Measurements from ENCODE around the gene BBX.

The BBX gene

GRCh38 chr3:107757140-107757539 is 234.4 kb downstream of the BBX start:
- FAIRE-seq (no peak), DNase-seq (ENCODE audit: insufficient read length, low spot score) (no peak)
- TF ChIP-seq POLR2A (IDR thresholded peaks at IDR 0.05; ENCODE audit: low read depth, low read length), result no peak

DNA sequence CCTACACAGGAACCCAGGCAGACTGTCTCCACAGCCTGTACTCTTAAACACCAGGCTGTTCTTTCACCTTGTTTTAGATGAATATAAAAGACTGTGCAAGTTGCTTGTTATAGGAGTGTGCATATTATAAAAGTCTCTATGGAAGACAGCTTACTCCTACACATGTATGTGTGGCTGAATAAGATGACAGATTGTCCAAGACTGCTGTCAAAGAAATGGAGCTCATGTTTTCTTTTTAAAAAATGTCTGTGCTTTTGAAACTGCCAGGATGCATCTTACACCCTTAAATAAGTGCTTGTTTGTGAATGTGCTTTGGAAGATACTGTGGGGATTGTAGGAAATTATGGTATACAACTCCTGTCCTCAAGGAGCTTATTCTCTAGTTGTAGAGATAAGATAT is 237.4 kb downstream of the BBX start:
- FAIRE-seq (no peak), DNase-seq (ENCODE audit: insufficient read length, low spot score) (no peak)
- TF ChIP-seq POLR2A (IDR thresholded peaks at IDR 0.05; ENCODE audit: low read depth, low read length), result no peak

GRCh38 chr3:107761391-107761790 is 238.6 kb downstream of the BBX start:
- TF ChIP-seq POLR2A (IDR thresholded peaks at IDR 0.05; ENCODE audit: low read depth, low read length), result no peak
- no peak for FAIRE-seq
- DNase-seq (ENCODE audit: insufficient read length, low spot score), result no peak

- no peak for FAIRE-seq
- no peak for DNase-seq (ENCODE audit: insufficient read length, low spot score)
Measured at GRCh38 chr3:107765524-107765923, 242.8 kb downstream of the BBX start.

GRCh38 chr3:107767897-107768605 is 245.3 kb downstream of the BBX start:
- DNase-seq (ENCODE audit: insufficient read length, low spot score) (no peak), FAIRE-seq (no peak)
- no peak for TF ChIP-seq POLR2A (IDR thresholded peaks at IDR 0.05; ENCODE audit: low read depth, low read length)

More at GRCh38 chr3:107765524-107765923, 242.8 kb downstream of the BBX start:
- TF ChIP-seq POLR2A (IDR thresholded peaks at IDR 0.05; ENCODE audit: low read depth, low read length), result no peak

DNA sequence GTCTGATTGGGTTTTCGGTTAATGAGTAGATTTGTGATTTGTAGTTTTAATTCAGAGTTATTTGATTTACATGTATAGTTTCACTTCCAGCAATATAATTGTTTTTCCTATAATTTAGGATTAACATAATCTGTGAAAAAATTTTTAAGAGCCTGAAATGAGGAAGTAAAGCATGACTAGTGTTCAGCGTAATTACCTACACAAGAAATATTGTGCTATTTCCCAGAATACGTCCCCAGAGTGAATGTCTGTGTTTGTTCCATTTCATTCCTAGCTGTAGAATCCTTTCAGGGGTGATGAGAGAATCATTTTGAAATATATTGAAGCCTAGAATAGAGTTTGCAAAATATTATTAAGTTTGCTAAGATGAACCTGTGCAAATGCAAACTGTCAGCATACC is 247.1 kb downstream of the BBX start:
- DNase-seq (ENCODE audit: insufficient read length, low spot score), result no peak
- no peak for FAIRE-seq
- no peak for TF ChIP-seq POLR2A (IDR thresholded peaks at IDR 0.05; ENCODE audit: low read depth, low read length)

DNA sequence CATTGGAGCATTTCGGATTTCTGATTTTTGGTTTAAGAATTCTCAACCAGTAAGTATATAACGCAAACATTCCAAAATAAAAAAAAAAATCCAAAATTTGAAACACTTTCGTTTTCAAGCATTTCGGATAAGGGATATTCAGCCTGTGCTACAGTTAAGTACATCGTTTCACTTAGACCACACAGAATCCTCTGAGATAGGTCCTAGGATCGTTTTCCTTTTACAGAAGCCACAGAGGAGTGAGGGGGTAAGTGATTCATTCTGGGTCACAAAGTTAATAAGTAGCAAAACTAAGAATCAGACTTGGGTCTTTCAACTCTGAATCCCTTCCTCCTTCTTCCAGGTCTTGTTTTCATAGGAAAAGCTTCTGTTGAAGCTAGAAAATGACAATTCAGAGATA is 249.3 kb downstream of the BBX start:
- TF ChIP-seq POLR2A (IDR thresholded peaks at IDR 0.05; ENCODE audit: low read depth, low read length), result no peak
- FAIRE-seq (no peak), DNase-seq (ENCODE audit: insufficient read length, low spot score) (no peak)

DNA sequence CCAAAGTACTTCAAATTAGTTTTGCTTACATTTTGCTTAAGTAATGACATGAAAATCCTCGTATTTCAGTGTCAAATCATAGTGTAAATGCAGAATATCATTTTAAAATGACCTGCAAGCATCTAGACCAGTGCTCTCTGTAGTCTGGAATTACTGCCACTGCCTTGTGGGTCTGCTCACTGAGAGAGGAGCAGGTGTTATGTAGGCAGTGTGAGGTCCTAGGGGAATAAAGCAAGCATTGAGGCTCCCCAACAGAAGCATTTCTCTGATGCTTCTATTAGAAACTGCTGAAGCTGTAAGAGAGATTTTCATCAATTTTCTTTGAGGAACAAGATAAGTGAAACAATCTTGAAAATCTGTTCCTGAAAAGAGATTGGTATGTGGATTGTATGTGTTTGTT is 253.2 kb downstream of the BBX start:
- no peak for FAIRE-seq

GRCh38 chr3:107781253-107781652 is 258.5 kb downstream of the BBX start:
- FAIRE-seq (no peak), DNase-seq (ENCODE audit: insufficient read length, low spot score) (no peak)
- no peak for TF ChIP-seq POLR2A (IDR thresholded peaks at IDR 0.05; ENCODE audit: low read depth, low read length)

More for the DNA sequence above, 253.2 kb downstream of the BBX start:
- no peak for TF ChIP-seq POLR2A (IDR thresholded peaks at IDR 0.05; ENCODE audit: low read depth, low read length)
- DNase-seq (ENCODE audit: insufficient read length, low spot score), result no peak

- FAIRE-seq (no peak), DNase-seq (ENCODE audit: insufficient read length, low spot score) (no peak)
- TF ChIP-seq POLR2A (IDR thresholded peaks at IDR 0.05; ENCODE audit: low read depth, low read length), result no peak
Measured at GRCh38 chr3:107782054-107782453, 259.3 kb downstream of the BBX start.

GRCh38 chr3:107790612-107791011 is 267.9 kb downstream of the BBX start:
- DNase-seq (ENCODE audit: insufficient read length, low spot score), result no peak
- no peak for TF ChIP-seq POLR2A (IDR thresholded peaks at IDR 0.05; ENCODE audit: low read depth, low read length)
- no peak for FAIRE-seq

GRCh38 chr3:107791027-107791426 is 268.3 kb downstream of the BBX start:
- no peak for TF ChIP-seq POLR2A (IDR thresholded peaks at IDR 0.05; ENCODE audit: low read depth, low read length)
- no peak for FAIRE-seq
- no peak for DNase-seq (ENCODE audit: insufficient read length, low spot score)

DNA sequence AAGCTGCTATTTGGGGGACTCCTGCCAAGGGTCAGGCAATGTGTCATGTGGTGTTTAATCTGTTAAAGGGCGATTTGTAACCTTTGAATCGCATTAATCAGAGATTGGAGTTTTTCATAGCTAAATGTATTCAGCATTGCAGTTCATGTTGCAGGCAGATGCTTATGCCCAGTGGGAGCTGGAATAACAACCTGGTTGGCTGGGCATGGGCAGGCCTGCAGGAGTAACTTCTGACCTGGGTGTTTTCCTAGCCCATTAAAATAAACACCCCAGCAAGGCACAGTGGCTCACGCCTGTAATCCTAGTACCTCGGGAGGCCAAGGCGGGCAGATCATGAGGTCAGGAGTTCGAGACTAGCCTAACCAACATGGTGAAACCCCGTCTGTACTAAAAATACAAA is 268.7 kb downstream of the BBX start:
- no peak for TF ChIP-seq POLR2A (IDR thresholded peaks at IDR 0.05; ENCODE audit: low read depth, low read length)
- DNase-seq (ENCODE audit: insufficient read length, low spot score), result no peak
- no peak for FAIRE-seq

- FAIRE-seq (no peak), DNase-seq (ENCODE audit: insufficient read length, low spot score) (no peak)
- TF ChIP-seq POLR2A (IDR thresholded peaks at IDR 0.05; ENCODE audit: low read depth, low read length), result no peak
Measured at GRCh38 chr3:107794664-107795443, 272.1 kb downstream of the BBX start.

Measured in H54 (cell line).